HepG2 (cell line): ENCODE data around the gene EARS2. TPM values are rescaled to one million over a fixed set of nuclear protein-coding genes. Genes with fewer than 3 reads are reported as not detected.

Experiments used
- FOXO1 ChIP-seq: sonication (generic); formaldehyde crosslinking; IDR thresholded peaks from 2 replicates; pipeline ENCODE4 v1.4.0; 2020; ENCODE audit warnings: missing genetic modification reagents
- NFE2L2 ChIP-seq: fragments of 150-350 bp; IDR thresholded peaks from 2 replicates; pipeline ENCODE4 v1.6.1; 2014; ENCODE audit warnings: low read length
- NONO ChIP-seq, 2 experiments: fragments of 450-650 bp in 1 of 2; sonication (generic) in 1 of 2; formaldehyde crosslinking in 1 of 2; IDR thresholded peaks in 1 of 2; conservative IDR thresholded peaks in 1 of 2; 2 replicates each; pipeline versions ENCODE4 v1.6.1 to v1.8.0; 2017 to 2022; ENCODE audit warnings: mild to moderate bottlenecking in 1 of 2, missing genetic modification reagents in 1 of 2, moderate library complexity in 1 of 2
- POLR2AphosphoS2 ChIP-seq: IDR thresholded peaks from 2 replicates; pipeline ENCODE4 v1.6.1; 2011; ENCODE audit warnings: low read depth, low read length, improper control_type of control experiment
- REST ChIP-seq, 2 experiments: IDR thresholded peaks; 2 replicates each; pipeline ENCODE4 v1.6.1; 2011 to 2012; ENCODE audit warnings: low read length in 2 of 2, borderline replicate concordance in 1 of 2, low read depth in 1 of 2, mild to moderate bottlenecking in 1 of 2, moderate library complexity in 1 of 2
- SMAD9 ChIP-seq: sonication (generic); formaldehyde crosslinking; IDR thresholded peaks from 2 replicates; pipeline ENCODE4 v1.5.1; 2020; ENCODE audit warnings: mild to moderate bottlenecking, missing genetic modification reagents
- SP4 ChIP-seq: sonication (generic); formaldehyde crosslinking; IDR thresholded peaks from 2 replicates; pipeline ENCODE4 v1.8.1; 2023; ENCODE audit warnings: mild to moderate bottlenecking, missing genetic modification reagents
- ZBTB8A ChIP-seq: sonication (generic); formaldehyde crosslinking; IDR thresholded peaks from 2 replicates; pipeline ENCODE4 v1.4.0; 2020; ENCODE audit warnings: mild to moderate bottlenecking, low read depth, missing genetic modification reagents, borderline replicate concordance
- ZEB1 ChIP-seq: IDR thresholded peaks from 2 replicates; pipeline ENCODE4 v1.6.1; 2012; ENCODE audit warnings: mild to moderate bottlenecking, low read depth, inconsistent platforms; ENCODE audit not compliant: insufficient replicate concordance
- ZFP91 ChIP-seq: sonication (generic); formaldehyde crosslinking; IDR thresholded peaks from 2 replicates; pipeline ENCODE4 v1.9.0; 2022; ENCODE audit warnings: missing genetic modification reagents, mild to moderate bottlenecking, borderline replicate concordance
- ZNF367 ChIP-seq: sonication (generic); formaldehyde crosslinking; IDR thresholded peaks from 2 replicates; pipeline ENCODE4 v1.4.0; 2020; ENCODE audit warnings: missing genetic modification reagents, borderline replicate concordance
- ZNF546 ChIP-seq: sonication (generic); formaldehyde crosslinking; conservative IDR thresholded peaks from 2 replicates; pipeline ENCODE4 v1.8.1; 2023; ENCODE audit warnings: mild to moderate bottlenecking, missing genetic modification reagents
- ZNF550 ChIP-seq: sonication (generic); formaldehyde crosslinking; IDR thresholded peaks from 2 replicates; pipeline ENCODE4 v1.4.0; 2020; ENCODE audit warnings: mild to moderate bottlenecking, missing genetic modification reagents, borderline replicate concordance
- polyA plus RNA-seq, 8 experiments: library from polyadenylated mRNA; depleted of rRNA in 3 of 8; stranded (reverse) in 7 of 8; unstranded in 1 of 8; fragments of >200 nt; fragmentation: Illumina TruSeq in 4 of 8; extraction: Trizol in 4 of 8; gene quantifications; 2 replicates each; pipeline versions ENCODE4 v1.2.1 to v1.2.3, GENCODE V29; 2011 to 2016; ENCODE audit warnings: low read depth in 4 of 8, missing spikeins in 1 of 8, mixed read lengths in 1 of 8; ENCODE audit not compliant: insufficient read depth in 1 of 8
- total RNA-seq, 5 experiments: library from RNA; depleted of rRNA; stranded (reverse); fragments of >200 nt; fragmentation: Illumina TruSeq; extraction: Trizol; gene quantifications; 2 replicates each; pipeline ENCODE4 v1.2.3, GENCODE V29; 2016; ENCODE audit warnings: low read depth in 1 of 5
- TF ChIP-seq, protein P1 (sequence below): sonication (generic); formaldehyde crosslinking; IDR thresholded peaks from 2 replicates; pipeline ENCODE4 v1.8.0; 2022; ENCODE audit warnings: mild to moderate bottlenecking, missing genetic modification reagents
- TF ChIP-seq, protein P2 (sequence below): sonication (generic); formaldehyde crosslinking; IDR thresholded peaks from 2 replicates; pipeline ENCODE4 v1.9.0; 2022; ENCODE audit warnings: low read depth, missing genetic modification reagents
- TF ChIP-seq, protein P3 (sequence below): IDR thresholded peaks from 2 replicates; pipeline ENCODE4 v1.6.1; 2016; ENCODE audit warnings: control low read depth
- TF ChIP-seq, protein P4 (sequence below): sonication (generic); formaldehyde crosslinking; IDR thresholded peaks from 2 replicates; pipeline ENCODE4 v1.5.0; 2020; ENCODE audit warnings: missing genetic modification reagents

Gene EARS2
- total and polyA plus RNA-seq, 2 of the 13 experiments (the other 11 are each of a cell fraction or from before 2014, with no cell fraction given) = 49.4 to 80.4 TPM

- TF ChIP-seq, protein P1, sequence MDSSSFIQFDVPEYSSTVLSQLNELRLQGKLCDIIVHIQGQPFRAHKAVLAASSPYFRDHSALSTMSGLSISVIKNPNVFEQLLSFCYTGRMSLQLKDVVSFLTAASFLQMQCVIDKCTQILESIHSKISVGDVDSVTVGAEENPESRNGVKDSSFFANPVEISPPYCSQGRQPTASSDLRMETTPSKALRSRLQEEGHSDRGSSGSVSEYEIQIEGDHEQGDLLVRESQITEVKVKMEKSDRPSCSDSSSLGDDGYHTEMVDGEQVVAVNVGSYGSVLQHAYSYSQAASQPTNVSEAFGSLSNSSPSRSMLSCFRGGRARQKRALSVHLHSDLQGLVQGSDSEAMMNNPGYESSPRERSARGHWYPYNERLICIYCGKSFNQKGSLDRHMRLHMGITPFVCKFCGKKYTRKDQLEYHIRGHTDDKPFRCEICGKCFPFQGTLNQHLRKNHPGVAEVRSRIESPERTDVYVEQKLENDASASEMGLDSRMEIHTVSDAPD = no peak
- TF ChIP-seq FOXO1 (CRISPR knock-in tag) (no peak), POLR2AphosphoS2 (no peak), SMAD9 (CRISPR knock-in tag) (no peak), NFE2L2 (no peak), NONO (IDR thresholded peaks at IDR 0.05) (no peak), NONO (CRISPR knock-in tag; conservative IDR thresholded peaks at IDR 0.05) (peak; percentile 46; the same call in 1 of the 2 replicates), SP4 (CRISPR knock-in tag) (no peak), ZNF550 (CRISPR knock-in tag) (no peak), ZEB1 (no peak), ZNF367 (CRISPR knock-in tag) (no peak), ZFP91 (CRISPR knock-in tag) (0 out of 2 replicates have a peak, but pooled peaks have one; percentile 11), ZNF546 (CRISPR knock-in tag) (no peak), ZBTB8A (CRISPR knock-in tag) (no peak), REST (IDR thresholded peaks at IDR 0.05; ENCODE audit: borderline replicate concordance in 1 of 2, low read depth in 1 of 2, low read length in 2 of 2) (no peak)
- TF ChIP-seq, protein P2, sequence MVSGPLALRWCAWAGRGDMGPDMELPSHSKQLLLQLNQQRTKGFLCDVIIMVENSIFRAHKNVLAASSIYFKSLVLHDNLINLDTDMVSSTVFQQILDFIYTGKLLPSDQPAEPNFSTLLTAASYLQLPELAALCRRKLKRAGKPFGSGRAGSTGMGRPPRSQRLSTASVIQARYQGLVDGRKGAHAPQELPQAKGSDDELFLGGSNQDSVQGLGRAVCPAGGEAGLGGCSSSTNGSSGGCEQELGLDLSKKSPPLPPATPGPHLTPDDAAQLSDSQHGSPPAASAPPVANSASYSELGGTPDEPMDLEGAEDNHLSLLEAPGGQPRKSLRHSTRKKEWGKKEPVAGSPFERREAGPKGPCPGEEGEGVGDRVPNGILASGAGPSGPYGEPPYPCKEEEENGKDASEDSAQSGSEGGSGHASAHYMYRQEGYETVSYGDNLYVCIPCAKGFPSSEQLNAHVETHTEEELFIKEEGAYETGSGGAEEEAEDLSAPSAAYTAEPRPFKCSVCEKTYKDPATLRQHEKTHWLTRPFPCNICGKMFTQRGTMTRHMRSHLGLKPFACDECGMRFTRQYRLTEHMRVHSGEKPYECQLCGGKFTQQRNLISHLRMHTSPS (CRISPR knock-in tag) = no peak
- TF ChIP-seq, protein P3, sequence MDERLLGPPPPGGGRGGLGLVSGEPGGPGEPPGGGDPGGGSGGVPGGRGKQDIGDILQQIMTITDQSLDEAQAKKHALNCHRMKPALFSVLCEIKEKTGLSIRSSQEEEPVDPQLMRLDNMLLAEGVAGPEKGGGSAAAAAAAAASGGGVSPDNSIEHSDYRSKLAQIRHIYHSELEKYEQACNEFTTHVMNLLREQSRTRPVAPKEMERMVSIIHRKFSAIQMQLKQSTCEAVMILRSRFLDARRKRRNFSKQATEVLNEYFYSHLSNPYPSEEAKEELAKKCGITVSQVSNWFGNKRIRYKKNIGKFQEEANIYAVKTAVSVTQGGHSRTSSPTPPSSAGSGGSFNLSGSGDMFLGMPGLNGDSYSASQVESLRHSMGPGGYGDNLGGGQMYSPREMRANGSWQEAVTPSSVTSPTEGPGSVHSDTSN = no peak
- TF ChIP-seq, protein P4, sequence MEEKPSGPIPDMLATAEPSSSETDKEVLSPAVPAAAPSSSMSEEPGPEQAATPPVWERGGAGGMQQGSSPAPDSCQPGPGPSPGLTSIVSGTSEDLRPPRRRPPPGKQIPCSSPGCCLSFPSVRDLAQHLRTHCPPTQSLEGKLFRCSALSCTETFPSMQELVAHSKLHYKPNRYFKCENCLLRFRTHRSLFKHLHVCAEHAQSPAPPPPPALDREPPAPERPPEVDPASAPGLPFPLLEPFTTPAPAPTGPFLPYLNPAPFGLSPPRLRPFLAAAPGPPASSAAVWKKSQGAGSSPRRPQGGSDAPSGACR (CRISPR knock-in tag) = no peak
Measured at GRCh38 chr16:23508589-23509440, 48.3 kb downstream of the EARS2 start (continued).
